GM19043 (cell line): Measurements from ENCODE around the gene ARMC10.
"Not testable (repeated sequence)": the region's sequence is repeated elsewhere in the genome, so short reads cannot be mapped to it uniquely, and the experiment has no call there.

Experiments used
- ATAC-seq: cut with Tn5 transposase; IDR thresholded peaks from one replicate; pipeline ENCODE4 v1.9.1; 2021; ENCODE audit warnings: low read depth; ENCODE audit not compliant: unreplicated experiment

ARMC10 gene

GRCh38 chr7:103074519-103075336, at the start of gene ARMC10, which contains the start of gene FBXL13:
Gene ARMC10 (plus strand): TSS chr7:103075140. CDS start chr7:103075273, 133 bp downstream.
Gene FBXL13 (minus strand): TSS chr7:103074796.
- peak; percentile 89 for ATAC-seq

GRCh38 chr7:103025341-103025740, 49.6 kb upstream of the ARMC10 start:
- no peak for ATAC-seq

GRCh38 chr7:103031024-103031423, 43.9 kb upstream of the ARMC10 start:
- no peak for ATAC-seq

GRCh38 chr7:103031781-103032180, 43.2 kb upstream of the ARMC10 start:
- no peak for ATAC-seq

GRCh38 chr7:103034318-103034717, 40.6 kb upstream of the ARMC10 start:
- not testable (repeated sequence) for ATAC-seq

- ATAC-seq, result no peak
Measured at GRCh38 chr7:103037476-103037822, 37.5 kb upstream of the ARMC10 start.

GRCh38 chr7:103037823-103038739, 36.9 kb upstream of the ARMC10 start:
- ATAC-seq, result not testable (repeated sequence)

- ATAC-seq, result not testable (repeated sequence)
Measured at GRCh38 chr7:103041815-103042214, 33.1 kb upstream of the ARMC10 start.

GRCh38 chr7:103048833-103049232, 26.1 kb upstream of the ARMC10 start:
- no peak for ATAC-seq

- ATAC-seq, result no peak
Measured at GRCh38 chr7:103051519-103051918, 23.4 kb upstream of the ARMC10 start.

- not testable (repeated sequence) for ATAC-seq
Measured at GRCh38 chr7:103056006-103056405, 18.9 kb upstream of the ARMC10 start.

GRCh38 chr7:103058122-103058521, 16.8 kb upstream of the ARMC10 start:
- ATAC-seq, result no peak

GRCh38 chr7:103059471-103059870, 15.5 kb upstream of the ARMC10 start:
- ATAC-seq, result no peak

GRCh38 chr7:103063895-103064294, 11.0 kb upstream of the ARMC10 start:
- no peak for ATAC-seq

GRCh38 chr7:103065667-103066066, 9.3 kb upstream of the ARMC10 start:
- no peak for ATAC-seq

GRCh38 chr7:103068414-103069403, 6.2 kb upstream of the ARMC10 start:
- no peak for ATAC-seq

GRCh38 chr7:103071000-103071399, 3.9 kb upstream of the ARMC10 start:
- no peak for ATAC-seq

- ATAC-seq, result no peak
Measured at GRCh38 chr7:103073989-103074518, 886 bp upstream of the ARMC10 start.

- peak; percentile 43 for ATAC-seq
Measured at GRCh38 chr7:103075337-103075918, 488 bp downstream of the ARMC10 start.

- ATAC-seq, result no peak
Measured at GRCh38 chr7:103076764-103077163, 1.8 kb downstream of the ARMC10 start.
